Epithelial cell of proximal tubule (primary cell): Measurements from ENCODE around the gene DTX3. TPM values are rescaled to one million over a fixed set of nuclear protein-coding genes. Genes with fewer than 3 reads are reported as not detected.
"Not testable (repeated sequence)": the region's sequence is repeated elsewhere in the genome, so short reads cannot be mapped to it uniquely, and the experiment has no call there.

ENCODE experiments used
- DNase-seq: peaks from one replicate; pipeline ENCODE4 v3.0.0-alpha.2; 2011; ENCODE audit warnings: low read depth
- H3K4me3 ChIP-seq: 2 replicates; pipeline ENCODE4 v1.5.1; 2011; ENCODE audit warnings: low read depth, mild to moderate bottlenecking, low read length
- CTCF ChIP-seq: conservative IDR thresholded peaks from 2 replicates; pipeline ENCODE4 v1.5.1; 2012; ENCODE audit warnings: low read depth, mild to moderate bottlenecking, low read length
- total RNA-seq: library from RNA; depleted of rRNA; stranded (reverse); fragments of >200 nt; gene quantifications from 2 replicates; pipeline ENCODE4 v1.2.3, GENCODE V29; 2015

Gene DTX3
- total RNA-seq, 1 donor from 2014 or later: 8.1 TPM

GRCh38 chr12:57568838-57569237, 35.8 kb upstream of the DTX3 start:
- no peak for TF ChIP-seq CTCF

GRCh38 chr12:57569858-57570257, 34.8 kb upstream of the DTX3 start:
- no peak overlapping the region for H3K4me3 ChIP-seq
- no peak for DNase-seq
- TF ChIP-seq CTCF: no peak

More at GRCh38 chr12:57568838-57569237, 35.8 kb upstream of the DTX3 start:
- no peak for DNase-seq
- H3K4me3 ChIP-seq: no peak overlapping the region

- not testable (repeated sequence) for DNase-seq
These were observed 34.2 kb upstream of the DTX3 start for GRCh38 chr12:57570438-57570837.

GRCh38 chr12:57571926-57572762, 32.5 kb upstream of the DTX3 start:
- no peak for DNase-seq
- no peak overlapping the region for H3K4me3 ChIP-seq
- no peak for TF ChIP-seq CTCF

More at GRCh38 chr12:57570438-57570837, 34.2 kb upstream of the DTX3 start:
- H3K4me3 ChIP-seq: not testable (repeated sequence)

GRCh38 chr12:57574795-57575194, 29.8 kb upstream of the DTX3 start:
- DNase-seq: no peak
- no peak for TF ChIP-seq CTCF
- no peak overlapping the region for H3K4me3 ChIP-seq

GRCh38 chr12:57575771-57576612, 28.6 kb upstream of the DTX3 start:
- TF ChIP-seq CTCF: no peak
- H3K4me3 ChIP-seq: no peak overlapping the region
- DNase-seq: no peak

GRCh38 chr12:57576613-57577160, 27.9 kb upstream of the DTX3 start:
- no peak for TF ChIP-seq CTCF
- DNase-seq: no peak
- no peak overlapping the region for H3K4me3 ChIP-seq
